ENCODE data around the gene LDHAL6B. TPM values are rescaled to one million over a fixed set of nuclear protein-coding genes. Genes with fewer than 3 reads are reported as not detected.

The LDHAL6B gene
- total and polyA plus RNA-seq, 9 of the 15 experiments (the other 6 are each of a cell fraction or from before 2014, with no cell fraction given), result not detected

DNA sequence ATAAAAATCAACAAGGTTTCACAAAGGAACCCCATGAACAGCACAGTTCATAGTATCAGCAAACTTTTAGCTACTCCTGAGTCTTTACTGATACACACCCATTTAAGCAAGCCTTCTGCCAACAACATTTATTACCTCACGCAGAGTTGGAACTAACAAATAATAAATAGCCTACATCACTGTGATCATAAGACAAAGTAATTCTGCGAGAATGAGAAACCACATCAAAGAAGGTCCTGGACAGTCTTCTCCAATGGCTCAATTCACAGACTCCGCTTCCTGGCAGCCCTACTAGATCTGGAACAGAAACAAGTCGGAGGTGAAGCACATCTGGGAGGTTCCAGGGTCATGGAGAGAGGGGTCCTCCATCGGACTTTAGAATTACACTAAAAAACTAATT, 37.0 kb downstream of the LDHAL6B start (continued):
- TF ChIP-seq, protein P1, sequence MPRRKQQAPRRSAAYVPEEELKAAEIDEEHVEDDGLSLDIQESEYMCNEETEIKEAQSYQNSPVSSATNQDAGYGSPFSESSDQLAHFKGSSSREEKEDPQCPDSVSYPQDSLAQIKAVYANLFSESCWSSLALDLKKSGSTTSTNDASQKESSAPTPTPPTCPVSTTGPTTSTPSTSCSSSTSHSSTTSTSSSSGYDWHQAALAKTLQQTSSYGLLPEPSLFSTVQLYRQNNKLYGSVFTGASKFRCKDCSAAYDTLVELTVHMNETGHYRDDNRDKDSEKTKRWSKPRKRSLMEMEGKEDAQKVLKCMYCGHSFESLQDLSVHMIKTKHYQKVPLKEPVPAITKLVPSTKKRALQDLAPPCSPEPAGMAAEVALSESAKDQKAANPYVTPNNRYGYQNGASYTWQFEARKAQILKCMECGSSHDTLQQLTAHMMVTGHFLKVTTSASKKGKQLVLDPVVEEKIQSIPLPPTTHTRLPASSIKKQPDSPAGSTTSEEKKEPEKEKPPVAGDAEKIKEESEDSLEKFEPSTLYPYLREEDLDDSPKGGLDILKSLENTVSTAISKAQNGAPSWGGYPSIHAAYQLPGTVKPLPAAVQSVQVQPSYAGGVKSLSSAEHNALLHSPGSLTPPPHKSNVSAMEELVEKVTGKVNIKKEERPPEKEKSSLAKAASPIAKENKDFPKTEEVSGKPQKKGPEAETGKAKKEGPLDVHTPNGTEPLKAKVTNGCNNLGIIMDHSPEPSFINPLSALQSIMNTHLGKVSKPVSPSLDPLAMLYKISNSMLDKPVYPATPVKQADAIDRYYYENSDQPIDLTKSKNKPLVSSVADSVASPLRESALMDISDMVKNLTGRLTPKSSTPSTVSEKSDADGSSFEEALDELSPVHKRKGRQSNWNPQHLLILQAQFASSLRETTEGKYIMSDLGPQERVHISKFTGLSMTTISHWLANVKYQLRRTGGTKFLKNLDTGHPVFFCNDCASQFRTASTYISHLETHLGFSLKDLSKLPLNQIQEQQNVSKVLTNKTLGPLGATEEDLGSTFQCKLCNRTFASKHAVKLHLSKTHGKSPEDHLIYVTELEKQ (CRISPR knock-in tag; IDR thresholded peaks at IDR 0.05), result no peak
- TF ChIP-seq CCNT2 (IDR thresholded peaks at IDR 0.05; ENCODE audit: borderline replicate concordance, extremely low read depth, insufficient read length, low read depth, low read length), result no peak
- no peak for TF ChIP-seq ZNF696 (CRISPR knock-in tag; conservative IDR thresholded peaks at IDR 0.05)
- no peak for TF ChIP-seq REST (IDR thresholded peaks at IDR 0.05; ENCODE audit: borderline replicate concordance)
- TF ChIP-seq REST (CRISPR knock-in tag; IDR thresholded peaks at IDR 0.05; ENCODE audit: low read depth), result no peak
